Stimulated activated CD4-positive, alpha-beta T cell treated with anti-CD3 and anti-CD28 coated beads, TNF-alpha, amount 100 ng/mL, for 24 hours (primary cell): ENCODE results near the gene DAB2IP.
A peak's percentile ranks its signal among the peaks of the same experiment; 100 is the strongest.

Experiments used
- DNase-seq, 3 experiments: peaks; one replicate each; pipeline ENCODE4 v3.0.0-alpha.2; 2020; ENCODE audit warnings: low read depth in 3 of 3

DAB2IP gene

DNA sequence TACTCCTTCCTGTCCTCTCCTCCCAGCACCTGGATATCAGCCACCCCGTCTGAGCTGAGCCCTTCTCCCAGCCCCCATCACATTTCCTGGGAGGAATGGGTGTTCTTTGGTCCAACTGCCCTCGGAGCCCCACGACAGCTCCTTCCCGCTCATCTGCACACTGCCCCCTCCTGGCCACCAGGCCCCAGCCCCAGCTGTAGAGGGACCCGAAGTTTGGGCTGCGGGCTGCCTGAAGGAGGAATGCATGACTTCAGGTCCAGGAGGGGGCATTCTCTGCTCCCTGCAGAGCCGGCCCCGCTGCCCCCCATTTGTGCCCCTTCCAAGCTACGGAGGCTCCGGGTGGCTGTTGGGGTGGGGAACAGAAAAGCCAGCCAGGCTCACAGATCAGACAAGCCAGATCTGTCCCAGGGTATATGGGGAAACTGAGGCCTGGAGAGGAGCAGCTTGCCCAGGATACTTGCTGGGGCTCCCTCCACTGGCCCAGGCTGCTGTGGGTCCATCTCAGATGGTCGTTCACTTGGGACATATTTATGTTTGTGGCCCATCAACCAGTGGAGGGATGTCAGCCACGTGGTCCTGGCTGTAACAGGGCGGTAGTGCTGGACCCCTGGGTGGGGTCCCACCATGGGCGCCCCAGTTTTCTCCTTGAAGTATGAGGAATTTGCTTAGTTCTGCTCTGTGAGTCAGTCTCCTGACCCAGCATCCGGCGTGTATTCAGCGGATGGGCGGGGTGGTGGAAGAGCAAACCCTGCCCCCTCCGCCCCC is 33.1 kb downstream of the DAB2IP start:
- DNase-seq, result peak in 1 of 3 experiments; percentile 30

- no peak for DNase-seq
These were observed 33.8 kb downstream of the DAB2IP start for GRCh38 chr9:121685146-121685794.

DNA sequence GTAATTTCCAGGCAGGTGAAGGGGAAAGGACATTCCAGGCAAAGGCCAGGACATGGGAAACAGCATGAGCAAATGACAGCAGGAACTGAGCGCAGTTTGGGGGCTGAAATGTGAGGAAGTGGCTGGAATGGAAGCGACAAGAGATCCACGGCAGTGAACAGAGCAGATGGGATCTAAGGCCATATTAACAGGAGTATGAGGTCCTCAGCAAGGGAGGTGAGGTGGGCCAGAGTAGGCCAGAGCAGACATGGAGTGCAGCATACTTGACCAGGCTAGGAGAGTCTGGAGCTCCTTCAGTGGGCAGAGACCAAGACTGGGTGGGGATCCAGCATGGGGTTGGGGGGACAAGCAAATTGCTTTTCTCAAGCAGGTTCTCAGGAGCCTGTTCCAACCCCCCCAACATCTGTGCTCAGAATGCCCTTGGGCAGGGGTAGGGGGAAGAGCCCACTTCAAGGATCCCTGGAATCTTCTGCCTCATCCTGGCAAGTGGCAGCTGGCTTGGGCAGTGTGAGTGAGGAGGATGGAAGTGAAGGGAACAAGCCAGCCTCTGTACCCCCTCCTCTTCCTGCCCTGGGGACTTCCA is 34.5 kb downstream of the DAB2IP start:
- no peak for DNase-seq

GRCh38 chr9:121686930-121687541 is 35.6 kb downstream of the DAB2IP start:
- peak in 2 of 3 experiments; percentile 19 to 66 for DNase-seq

DNA sequence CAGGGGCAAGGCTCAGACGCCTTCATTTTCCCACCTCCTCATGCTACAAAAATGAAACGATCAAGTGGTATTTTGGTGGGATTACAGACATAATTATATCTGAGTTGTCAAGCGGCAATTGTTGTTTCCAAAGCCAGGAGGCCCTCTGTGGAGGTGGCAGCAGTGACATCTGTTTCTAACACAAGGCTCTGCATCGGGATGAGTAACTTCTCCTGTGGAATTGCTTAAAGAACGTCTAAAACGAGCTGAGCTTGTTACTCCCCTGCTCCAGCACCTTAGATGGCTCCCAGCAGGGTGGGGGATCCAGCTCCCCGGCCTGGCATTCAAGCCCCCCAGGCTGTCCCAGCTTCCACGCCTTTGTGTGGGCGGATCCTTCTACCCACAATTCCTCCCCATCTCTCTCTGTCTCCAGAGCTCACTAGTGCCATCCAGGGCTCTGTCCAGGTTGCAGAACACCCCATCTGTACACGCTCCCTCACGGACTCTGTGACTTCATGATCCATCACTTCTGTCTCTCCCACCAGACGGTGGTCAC is 36.8 kb downstream of the DAB2IP start:
- DNase-seq, result no peak

DNA sequence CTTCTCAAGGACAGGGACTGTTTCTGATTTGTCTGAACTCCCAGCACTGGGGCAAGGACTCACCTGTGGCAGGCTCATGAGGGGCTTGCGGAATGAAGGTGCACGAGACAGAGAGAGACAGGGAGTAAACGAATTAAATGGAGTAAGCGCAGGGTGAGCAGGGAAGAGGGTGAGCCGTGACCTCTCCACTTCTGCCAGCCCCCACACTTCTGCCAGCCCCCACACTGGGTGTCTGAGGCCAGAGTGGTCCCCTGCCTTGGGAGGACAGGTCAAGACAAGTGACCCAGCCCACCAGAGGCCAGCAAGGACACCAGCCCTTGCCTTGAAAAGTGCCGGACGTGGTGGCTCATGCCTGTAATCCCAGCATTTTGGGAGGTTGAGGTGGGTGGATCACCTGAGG is 37.2 kb downstream of the DAB2IP start:
- no peak for DNase-seq

DNA sequence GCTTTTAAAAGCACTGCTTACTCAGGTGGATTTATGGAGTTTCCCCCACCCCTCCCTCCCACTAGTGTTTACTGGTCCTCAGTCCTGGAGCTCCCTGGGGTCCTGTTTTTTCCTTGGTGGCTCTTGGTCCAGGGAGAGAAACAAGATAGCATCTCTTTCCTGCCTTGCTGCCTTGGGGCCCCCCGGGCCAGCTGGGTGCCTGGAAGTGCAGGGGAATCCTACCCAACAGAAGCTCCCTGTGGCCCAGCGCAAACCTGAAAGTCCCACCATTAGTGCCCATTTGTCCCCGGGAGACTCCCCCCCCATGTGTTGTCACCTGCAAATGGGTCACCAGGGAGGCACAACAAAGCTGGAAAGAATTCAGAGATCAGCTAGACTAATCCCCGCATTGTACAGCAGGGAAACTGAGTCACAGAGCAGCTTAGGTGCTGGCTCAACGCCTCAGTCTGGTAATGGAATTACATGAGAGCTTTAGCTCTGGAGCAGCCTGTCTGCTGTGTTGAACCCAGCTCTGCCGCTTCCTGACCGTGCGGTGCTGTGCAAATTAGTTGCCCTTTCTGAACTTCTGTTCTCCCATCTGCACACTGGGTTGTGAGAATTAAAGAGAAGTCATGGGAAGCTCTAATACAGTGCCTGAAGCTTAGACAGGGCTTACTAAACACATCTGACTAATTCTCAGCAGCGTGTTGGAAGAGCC is 38.2 kb downstream of the DAB2IP start:
- no peak for DNase-seq

GRCh38 chr9:121690316-121690715 is 38.9 kb downstream of the DAB2IP start:
- DNase-seq, result no peak

GRCh38 chr9:121690766-121691165 is 39.3 kb downstream of the DAB2IP start:
- DNase-seq, result no peak

GRCh38 chr9:121691890-121692289 is 40.5 kb downstream of the DAB2IP start:
- no peak for DNase-seq

DNA sequence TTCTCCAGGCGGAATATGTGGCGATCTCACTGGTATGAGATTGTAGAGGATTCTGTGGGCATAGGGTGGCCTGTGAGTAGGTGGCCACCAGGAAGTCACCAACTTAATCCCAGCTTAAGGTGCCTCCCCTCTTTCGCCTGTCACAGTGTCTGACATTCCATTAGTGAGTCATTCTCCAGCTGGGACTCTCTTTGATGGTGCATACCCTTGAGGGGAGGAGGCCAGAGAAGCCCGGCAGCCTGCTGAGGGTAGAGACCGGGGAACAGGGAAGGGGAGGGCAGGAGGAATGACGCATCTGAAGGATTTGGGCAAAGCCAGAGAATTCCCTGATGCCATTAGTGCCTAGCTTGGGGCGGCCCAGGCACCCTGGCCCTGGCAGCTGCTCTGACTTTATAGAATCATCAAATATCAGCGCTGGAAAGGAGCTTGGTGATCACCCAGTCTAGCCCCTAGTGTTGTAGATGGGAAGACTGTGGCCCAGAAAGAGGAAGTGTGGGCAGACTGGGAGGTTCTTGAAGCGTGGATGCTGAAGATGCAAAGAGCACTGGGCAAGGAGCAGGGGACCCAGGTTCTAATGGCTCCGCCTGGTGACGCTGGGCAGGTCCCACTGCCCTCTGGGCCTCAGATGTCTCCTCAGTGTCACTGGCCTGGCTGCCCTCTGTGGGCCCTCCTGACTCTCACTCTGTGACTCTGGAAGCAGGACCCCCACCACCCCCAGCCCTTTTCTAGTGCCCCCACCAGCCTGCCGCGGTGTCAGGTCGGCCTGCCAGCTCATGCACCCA is 41.4 kb downstream of the DAB2IP start:
- DNase-seq, result no peak

DNA sequence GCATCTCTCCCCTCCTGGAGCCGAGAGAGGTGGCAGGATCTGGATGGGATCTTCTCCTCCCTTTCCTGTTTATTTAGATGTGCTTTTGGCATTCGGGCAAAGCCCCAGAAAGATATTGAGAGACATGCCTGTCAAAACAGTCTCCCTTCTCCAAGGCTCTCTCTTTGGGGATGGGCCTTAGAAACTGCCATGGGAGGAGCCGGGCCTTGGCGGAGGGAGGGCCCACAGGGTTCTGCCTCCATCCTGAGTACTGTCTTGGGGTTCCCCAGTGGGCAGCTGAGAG is 41.9 kb downstream of the DAB2IP start:
- no peak for DNase-seq

DNA sequence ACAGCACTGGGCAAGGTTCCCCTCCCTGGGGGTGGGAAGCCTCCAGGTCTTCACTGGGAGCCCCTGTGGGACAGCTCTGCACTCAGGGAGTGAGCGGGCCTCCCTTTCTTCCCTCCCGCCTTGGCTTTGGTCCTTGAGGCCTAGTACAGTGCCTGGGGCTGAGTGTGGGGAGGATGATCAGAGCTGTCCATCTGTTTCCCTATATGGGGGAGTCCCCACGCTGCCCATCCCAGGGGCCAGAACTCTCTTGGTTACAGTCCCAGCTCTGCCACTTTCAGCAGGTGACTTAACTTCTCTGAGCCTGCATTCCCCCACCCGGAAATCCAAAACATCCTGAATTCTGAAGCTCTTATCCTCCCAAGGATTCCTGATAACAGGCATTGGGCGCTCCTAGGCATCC is 42.6 kb downstream of the DAB2IP start:
- no peak for DNase-seq

DNA sequence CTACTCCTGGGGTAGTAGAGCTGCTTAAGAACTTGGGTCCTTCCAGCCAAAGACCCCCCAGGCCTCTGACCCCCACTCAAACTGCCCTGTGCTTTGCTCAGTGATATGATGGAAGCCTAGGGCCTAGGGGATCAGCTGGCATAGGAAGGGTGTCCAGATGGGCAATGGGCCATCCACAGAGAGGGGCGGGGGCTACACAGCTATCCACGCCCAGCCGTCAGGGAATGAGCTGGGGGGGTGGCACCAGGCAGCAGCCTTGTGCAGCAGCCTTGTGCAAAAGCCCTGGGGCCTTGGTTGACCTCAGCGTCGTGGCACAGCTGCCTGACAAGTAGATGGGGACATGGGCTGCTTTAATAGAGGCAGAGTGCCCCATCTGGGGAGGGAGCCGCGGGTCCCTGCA is 43.2 kb downstream of the DAB2IP start:
- no peak for DNase-seq

- DNase-seq, result no peak
These were observed 45.5 kb downstream of the DAB2IP start for GRCh38 chr9:121696930-121697329.

- DNase-seq, result peak in 1 of 3 experiments; percentile 54
These were observed 47.5 kb downstream of the DAB2IP start for GRCh38 chr9:121698627-121699570.

- DNase-seq, result no peak
These were observed 48.2 kb downstream of the DAB2IP start for GRCh38 chr9:121699571-121700164.

DNA sequence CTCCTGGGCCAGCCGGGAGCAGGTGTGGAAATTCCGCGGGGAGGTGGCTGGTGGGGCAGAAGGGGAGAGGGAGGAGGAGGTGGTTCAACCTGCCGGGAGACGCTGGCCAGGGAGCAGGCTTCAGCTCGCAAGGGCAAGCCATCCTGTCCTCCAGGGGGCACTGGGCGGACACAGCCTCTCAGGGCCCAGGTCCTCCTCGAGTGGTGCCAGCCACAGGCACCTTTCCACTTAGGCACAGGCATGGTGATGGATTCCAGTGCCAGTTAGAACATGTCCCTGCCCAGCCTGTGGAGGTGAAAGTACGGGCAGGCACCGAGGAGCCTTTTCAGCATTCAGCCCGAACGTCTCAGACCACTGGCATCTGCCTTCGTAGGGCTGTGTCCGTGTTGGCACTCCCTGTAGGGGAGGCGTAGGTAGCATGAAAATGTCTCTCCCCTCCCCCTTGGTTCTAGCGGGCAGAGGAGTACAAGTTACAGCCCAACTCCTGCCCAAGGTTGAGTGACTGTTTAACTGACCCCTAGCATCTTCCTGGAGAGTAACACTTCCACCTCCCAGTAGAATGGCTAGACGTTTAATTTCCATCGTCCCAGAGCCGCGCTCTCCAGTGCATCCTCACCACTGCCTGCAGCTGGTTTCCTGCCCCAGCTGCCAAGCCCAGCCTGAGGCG is 48.9 kb downstream of the DAB2IP start:
- peak in 1 of 3 experiments; percentile 9 for DNase-seq

GRCh38 chr9:121700832-121701419 is 49.5 kb downstream of the DAB2IP start:
- DNase-seq, result no peak
